Right renal cortex interstitium (tissue), 3 donors: ENCODE data around the gene PDE3B. TPM values are rescaled to one million over a fixed set of nuclear protein-coding genes. Genes with fewer than 3 reads are reported as not detected.
"Not testable (repeated sequence)": the region's sequence is repeated elsewhere in the genome, so short reads cannot be mapped to it uniquely, and the experiment has no call there.

ENCODE experiments used
- DNase-seq, 3 donors: peaks; one replicate each; pipeline ENCODE4 v3.0.0-alpha.2; 2013; ENCODE audit warnings: low read depth in 3 of 3, low spot score in 2 of 3
- polyA plus RNA-seq, 3 donors: library from polyadenylated mRNA; unstranded; fragments of 120-200 nt; gene quantifications; one replicate each; pipeline ENCODE4 v1.2.1, GENCODE V29; 2013; ENCODE audit not compliant: insufficient read length in 3 of 3

PDE3B gene
- polyA plus RNA-seq, 3 donors = 6.8 to 9.1 (median 7.7) TPM

GRCh38 chr11:14638561-14638960, 5.0 kb upstream of the PDE3B start:
- DNase-seq = no peak

GRCh38 chr11:14641801-14642200, 1.8 kb upstream of the PDE3B start:
- DNase-seq = no peak

GRCh38 chr11:14642453-14642852, 1.2 kb upstream of the PDE3B start:
- DNase-seq = no peak

- no peak for DNase-seq
Measured at GRCh38 chr11:14642873-14643696, 519 bp upstream of the PDE3B start.

- no peak for DNase-seq
Measured at GRCh38 chr11:14644226-14645014, 816 bp downstream of the PDE3B start.

GRCh38 chr11:14645015-14645912, 1.7 kb downstream of the PDE3B start:
- DNase-seq = no peak

- DNase-seq = no peak
Measured at GRCh38 chr11:14645985-14646900, 2.6 kb downstream of the PDE3B start.

- DNase-seq = no peak
Measured at GRCh38 chr11:14650064-14650463, 6.5 kb downstream of the PDE3B start.

- DNase-seq = no peak
Measured at GRCh38 chr11:14653090-14653489, 9.5 kb downstream of the PDE3B start.

GRCh38 chr11:14655435-14655834, 11.8 kb downstream of the PDE3B start:
- DNase-seq = no peak

- DNase-seq = no peak
Measured at GRCh38 chr11:14656536-14657457, 13.2 kb downstream of the PDE3B start.

- no peak for DNase-seq
Measured at GRCh38 chr11:14657841-14658240, 14.2 kb downstream of the PDE3B start.

GRCh38 chr11:14664926-14665325, 21.3 kb downstream of the PDE3B start:
- not testable (repeated sequence) for DNase-seq

- DNase-seq = not testable (repeated sequence)
Measured at GRCh38 chr11:14667329-14667728, 23.7 kb downstream of the PDE3B start.

- DNase-seq = no peak
Measured at GRCh38 chr11:14668731-14669301, 25.2 kb downstream of the PDE3B start.

- DNase-seq = no peak
Measured at GRCh38 chr11:14669499-14669898, 25.9 kb downstream of the PDE3B start.

- no peak for DNase-seq
Measured at GRCh38 chr11:14669958-14670357, 26.4 kb downstream of the PDE3B start.

GRCh38 chr11:14672635-14673034, 29.0 kb downstream of the PDE3B start:
- no peak for DNase-seq
